ENCODE results near the gene ALCAM. TPM values are rescaled to one million over a fixed set of nuclear protein-coding genes. Genes with fewer than 3 reads are reported as not detected.

Gene ALCAM
- total RNA-seq, 1 donor, result 139 TPM

DNA sequence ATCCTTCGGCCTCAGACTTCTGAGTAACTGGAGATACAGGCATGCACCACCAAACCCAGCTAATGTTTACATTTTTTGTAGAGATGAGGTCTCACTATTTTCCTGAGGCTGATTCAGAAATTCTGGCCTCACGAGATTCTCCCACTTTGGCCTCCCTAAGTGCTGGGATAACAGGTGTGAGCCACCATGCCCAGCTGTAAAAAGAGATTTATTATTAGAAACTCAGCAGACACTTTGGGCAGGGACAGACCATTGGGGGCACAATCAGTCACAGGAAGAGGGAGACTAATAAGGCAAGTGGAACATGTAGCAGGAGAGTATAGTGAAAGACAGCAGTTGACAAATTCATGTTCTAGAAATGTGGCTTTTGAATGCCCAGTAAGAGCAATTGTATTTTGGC is 252.9 kb downstream of the ALCAM start:
- no peak overlapping the region for H3K4me3 ChIP-seq (ENCODE audit: low read depth, low read length)
- TF ChIP-seq CTCF (IDR thresholded peaks at IDR 0.05; ENCODE audit: insufficient read depth, low read depth, low read length), result no peak
- DNase-seq (ENCODE audit: low read depth), result no peak

DNA sequence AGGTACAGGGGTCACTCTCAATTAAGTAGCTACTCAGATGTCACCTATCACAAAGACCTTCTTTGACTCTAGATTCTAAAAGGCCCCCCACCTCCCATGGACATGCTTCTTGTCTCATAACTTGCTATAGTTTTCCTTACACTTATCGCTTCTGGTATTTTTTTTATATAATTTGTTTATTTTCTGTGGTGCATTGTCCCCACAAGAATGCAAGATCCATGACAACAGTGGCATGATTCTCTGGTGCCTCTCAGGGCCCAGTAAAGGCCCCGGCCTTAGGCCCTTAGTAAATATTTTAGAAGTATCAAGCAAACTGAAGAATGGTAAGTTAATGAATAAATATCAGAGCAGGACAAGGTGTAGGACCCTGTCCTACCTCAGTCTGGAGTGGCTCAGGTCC is 253.5 kb downstream of the ALCAM start:
- no peak for TF ChIP-seq CTCF (IDR thresholded peaks at IDR 0.05; ENCODE audit: insufficient read depth, low read depth, low read length)
- no peak for DNase-seq (ENCODE audit: low read depth)
- no peak overlapping the region for H3K4me3 ChIP-seq (ENCODE audit: low read depth, low read length)

DNA sequence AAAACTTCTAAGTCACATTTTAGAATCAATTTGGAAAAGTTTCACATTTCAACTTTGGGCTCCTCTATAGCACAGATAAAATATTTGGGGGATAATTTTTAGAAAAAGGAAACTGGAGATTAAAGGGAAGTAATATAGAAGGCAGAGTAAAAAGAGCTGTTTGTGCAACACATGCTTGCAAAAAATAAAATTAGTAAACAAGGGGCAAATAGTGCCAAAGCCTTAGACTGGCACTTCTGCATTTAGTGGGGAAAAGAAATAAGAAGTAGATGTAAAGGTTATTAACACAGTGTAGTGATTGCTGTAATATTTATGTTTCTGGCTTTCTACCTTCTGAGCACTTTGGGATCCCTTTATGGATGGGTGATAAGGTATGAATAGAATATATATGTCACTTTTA is 255.5 kb downstream of the ALCAM start:
- no peak for TF ChIP-seq CTCF (IDR thresholded peaks at IDR 0.05; ENCODE audit: insufficient read depth, low read depth, low read length)
- no peak for DNase-seq (ENCODE audit: low read depth)
- no peak overlapping the region for H3K4me3 ChIP-seq (ENCODE audit: low read depth, low read length)
